WTC11 (cell line): ENCODE measurements around the gene PRR12. TPM values are rescaled to one million over a fixed set of nuclear protein-coding genes. Genes with fewer than 3 reads are reported as not detected.

ENCODE experiments used
- ATAC-seq: fragments of 200-7000 bp; cut with Tn5 transposase; 2 replicates; pipeline ENCODE4 v1.10.0; 2021; ENCODE audit warnings: mild to moderate bottlenecking, moderate library complexity
- CTCF ChIA-PET: fragments of 300-600 bp; sonication (Branson Sonifier 250); formaldehyde crosslinking; loops from one replicate; lab custom pipeline; 2021; ENCODE audit warnings: antibody characterized with exemption; lab: Charles Lee
- POLR2A ChIA-PET: fragments of 350-600 bp; sonication (Branson Sonifier 250); formaldehyde crosslinking; loops from one replicate; lab custom pipeline; 2021; ENCODE audit warnings: antibody characterized with exemption; lab: Charles Lee
- DNase-seq: peaks from one replicate; pipeline ENCODE4 v3.0.0; 2021; ENCODE audit warnings: low spot score
- H3K27ac Mint-ChIP-seq: 2 replicates; pipeline ENCODE4 v1.8.0; 2021; ENCODE audit warnings: mixed read lengths
- H3K27me3 Mint-ChIP-seq: 2 replicates; pipeline ENCODE4 v1.8.0; 2021; ENCODE audit warnings: low read depth, mild to moderate bottlenecking, moderate library complexity, mixed read lengths
- H3K36me3 Mint-ChIP-seq: 2 replicates; pipeline ENCODE4 v1.8.0; 2021; ENCODE audit warnings: mixed read lengths
- H3K4me1 Mint-ChIP-seq: 2 replicates; pipeline ENCODE4 v1.8.0; 2022; ENCODE audit warnings: mixed read lengths
- H3K4me3 Mint-ChIP-seq: 2 replicates; pipeline ENCODE4 v1.8.0; 2021; ENCODE audit warnings: mild to moderate bottlenecking, moderate library complexity, mixed read lengths
- H3K9me3 Mint-ChIP-seq: 2 replicates; pipeline ENCODE4 v1.8.0; 2021; ENCODE audit warnings: mixed read lengths
- AFF4 ChIP-seq: sonication (generic); formaldehyde crosslinking; IDR thresholded peaks from 2 replicates; pipeline ENCODE4 v1.8.1; 2023; ENCODE audit warnings: mild to moderate bottlenecking, missing genetic modification reagents, borderline replicate concordance
- ELF4 ChIP-seq: sonication (generic); formaldehyde crosslinking; IDR thresholded peaks from 2 replicates; pipeline ENCODE4 v1.8.1; 2022; ENCODE audit warnings: low read depth, mild to moderate bottlenecking, moderate library complexity, missing genetic modification reagents
- ESRRA ChIP-seq: sonication (generic); formaldehyde crosslinking; IDR thresholded peaks from 2 replicates; pipeline ENCODE4 v1.8.1; 2022; ENCODE audit warnings: mild to moderate bottlenecking, missing genetic modification reagents, borderline replicate concordance
- FOXK1 ChIP-seq: sonication (generic); formaldehyde crosslinking; IDR thresholded peaks from 2 replicates; pipeline ENCODE4 v1.8.0; 2022; ENCODE audit warnings: mild to moderate bottlenecking, moderate library complexity, missing genetic modification reagents
- FOXP1 ChIP-seq: sonication (generic); formaldehyde crosslinking; IDR thresholded peaks from 2 replicates; pipeline ENCODE4 v1.8.0; 2022; ENCODE audit warnings: missing genetic modification reagents, mild to moderate bottlenecking, moderate library complexity, borderline replicate concordance
- GABPB1 ChIP-seq: sonication (generic); formaldehyde crosslinking; IDR thresholded peaks from 2 replicates; pipeline ENCODE4 v1.8.1; 2023; ENCODE audit warnings: mild to moderate bottlenecking, missing genetic modification reagents
- IRF1 ChIP-seq: sonication (generic); formaldehyde crosslinking; IDR thresholded peaks from 2 replicates; pipeline ENCODE4 v1.8.0; 2023; ENCODE audit warnings: missing genetic modification reagents
- KAT7 ChIP-seq: sonication (generic); formaldehyde crosslinking; IDR thresholded peaks from 2 replicates; pipeline ENCODE4 v1.8.1; 2023; ENCODE audit warnings: missing genetic modification reagents, mild to moderate bottlenecking, borderline replicate concordance
- MAX ChIP-seq: sonication (generic); formaldehyde crosslinking; IDR thresholded peaks from 2 replicates; pipeline ENCODE4 v1.8.0; 2022; ENCODE audit warnings: mild to moderate bottlenecking, missing genetic modification reagents
- MYBL2 ChIP-seq: sonication (generic); formaldehyde crosslinking; IDR thresholded peaks from 2 replicates; pipeline ENCODE4 v1.8.1; 2023; ENCODE audit warnings: mild to moderate bottlenecking, moderate library complexity, missing genetic modification reagents
- PRRX2 ChIP-seq: fragments of 250-450 bp; sonication (Bioruptor Pico); IDR thresholded peaks from 2 replicates; pipeline ENCODE4 v1.8.0; 2021; ENCODE audit warnings: mild to moderate bottlenecking
- RELA ChIP-seq: sonication (generic); formaldehyde crosslinking; IDR thresholded peaks from 2 replicates; pipeline ENCODE4 v1.8.1; 2022; ENCODE audit warnings: missing genetic modification reagents, mild to moderate bottlenecking, borderline replicate concordance
- SP1 ChIP-seq: sonication (generic); formaldehyde crosslinking; conservative IDR thresholded peaks from 2 replicates; pipeline ENCODE4 v1.8.1; 2022; ENCODE audit warnings: missing genetic modification reagents
- TEAD1 ChIP-seq: sonication (generic); formaldehyde crosslinking; IDR thresholded peaks from 2 replicates; pipeline ENCODE4 v1.8.0; 2022; ENCODE audit warnings: mild to moderate bottlenecking, missing genetic modification reagents
- USF2 ChIP-seq: sonication (generic); formaldehyde crosslinking; IDR thresholded peaks from 2 replicates; pipeline ENCODE4 v1.8.1; 2023; ENCODE audit warnings: mild to moderate bottlenecking, missing genetic modification reagents, moderate library complexity
- ZBTB43 ChIP-seq: sonication (generic); formaldehyde crosslinking; IDR thresholded peaks from 2 replicates; pipeline ENCODE4 v1.8.1; 2023; ENCODE audit warnings: mild to moderate bottlenecking, missing genetic modification reagents
- total RNA-seq: library from RNA; stranded (reverse); gene quantifications from 3 replicates; pipeline ENCODE4 v1.2.3, GENCODE V29; 2021
- TF ChIP-seq, protein P1 (sequence below): sonication (generic); formaldehyde crosslinking; conservative IDR thresholded peaks from 2 replicates; pipeline ENCODE4 v1.8.1; 2022; ENCODE audit warnings: mild to moderate bottlenecking, missing genetic modification reagents
- TF ChIP-seq, protein P2 (sequence below): sonication (generic); formaldehyde crosslinking; IDR thresholded peaks from 2 replicates; pipeline ENCODE4 v1.8.0; 2023; ENCODE audit warnings: mild to moderate bottlenecking, missing genetic modification reagents
- TF ChIP-seq, protein P3 (sequence below): sonication (generic); formaldehyde crosslinking; IDR thresholded peaks from 2 replicates; pipeline ENCODE4 v1.8.1; 2022; ENCODE audit warnings: mild to moderate bottlenecking, moderate library complexity, missing genetic modification reagents

PRR12 gene
- total RNA-seq, 1 experiment from 2014 or later, result 86.1 TPM

- TF ChIP-seq, protein P1, sequence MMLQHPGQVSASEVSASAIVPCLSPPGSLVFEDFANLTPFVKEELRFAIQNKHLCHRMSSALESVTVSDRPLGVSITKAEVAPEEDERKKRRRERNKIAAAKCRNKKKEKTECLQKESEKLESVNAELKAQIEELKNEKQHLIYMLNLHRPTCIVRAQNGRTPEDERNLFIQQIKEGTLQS (CRISPR knock-in tag), result no peak
- 0 out of 2 replicates have a peak, but pooled peaks have one; percentile 24 for TF ChIP-seq SP1 (CRISPR knock-in tag)
- TF ChIP-seq FOXK1 (CRISPR knock-in tag), result 0 out of 2 replicates have a peak, but pooled peaks have one; percentile 21
- ChIA-PET POLR2A (interaction anchor here (0.7 to 1.7 kb wide), 4 partner anchors 10 to 858 kb away, joined by 4 to 6 read pairs (median 6); partner anchors contain the start of genes NOSIP and RRAS), CTCF (interaction anchor here (0.5 to 3.6 kb wide), 45 partner anchors 9 to 291 kb away, joined by 3 to 95 read pairs (median 5); partner anchors contain the start of genes AP2A1, FCGRT, FLT3LG and NOSIP)
- Mint-ChIP-seq H3K36me3 (peaks cover 5% of the 10 kb centered on the region; the same call in 1 of the 2 replicates), H3K27me3 (no peaks in the 10 kb centered on the region), H3K4me1 (peaks cover 14% of the 10 kb centered on the region), H3K9me3 (no peaks in the 10 kb centered on the region), H3K4me3 (no peak overlapping the region), H3K27ac (peak overlapping the region; percentile 87)
- ATAC-seq (peak; percentile 73), DNase-seq (no peak)
Measured at GRCh38 chr19:49570997-49571676, 19.8 kb upstream of the PRR12 start.

GRCh38 chr19:49573009-49573408 is 18.0 kb upstream of the PRR12 start:
- DNase-seq, result no peak
- peaks cover 14% of the 10 kb centered on the region for H3K4me1 Mint-ChIP-seq
- H3K36me3 Mint-ChIP-seq, result peaks cover 8% of the 10 kb centered on the region; the same call in 1 of the 2 replicates
- H3K27me3 Mint-ChIP-seq, result no peaks in the 10 kb centered on the region; the same call in 1 of the 2 replicates
- H3K4me3 Mint-ChIP-seq, result no peak overlapping the region
- no peak for ATAC-seq
- no peaks in the 10 kb centered on the region for H3K9me3 Mint-ChIP-seq
- POLR2A ChIA-PET, result no interaction called here
- H3K27ac Mint-ChIP-seq, result peak overlapping the region; percentile 55; the same call in 1 of the 2 replicates
- CTCF ChIA-PET, result interaction anchor here (0.9 to 3.5 kb wide), 4 partner anchors 14 to 104 kb away, joined by 3 to 95 read pairs (median 4); partner anchors contain the start of gene PRMT1
- TF ChIP-seq ESRRA (CRISPR knock-in tag) (no peak), IRF1 (CRISPR knock-in tag) (no peak), MYBL2 (CRISPR knock-in tag) (no peak), ZBTB43 (no peak), RELA (CRISPR knock-in tag) (no peak), USF2 (CRISPR knock-in tag) (no peak), AFF4 (CRISPR knock-in tag) (no peak), FOXP1 (no peak), KAT7 (CRISPR knock-in tag) (no peak), TEAD1 (no peak), MAX (no peak), GABPB1 (CRISPR knock-in tag) (no peak), ELF4 (CRISPR knock-in tag) (no peak), PRRX2 (CRISPR knock-in tag) (no peak)
- TF ChIP-seq, protein P2, sequence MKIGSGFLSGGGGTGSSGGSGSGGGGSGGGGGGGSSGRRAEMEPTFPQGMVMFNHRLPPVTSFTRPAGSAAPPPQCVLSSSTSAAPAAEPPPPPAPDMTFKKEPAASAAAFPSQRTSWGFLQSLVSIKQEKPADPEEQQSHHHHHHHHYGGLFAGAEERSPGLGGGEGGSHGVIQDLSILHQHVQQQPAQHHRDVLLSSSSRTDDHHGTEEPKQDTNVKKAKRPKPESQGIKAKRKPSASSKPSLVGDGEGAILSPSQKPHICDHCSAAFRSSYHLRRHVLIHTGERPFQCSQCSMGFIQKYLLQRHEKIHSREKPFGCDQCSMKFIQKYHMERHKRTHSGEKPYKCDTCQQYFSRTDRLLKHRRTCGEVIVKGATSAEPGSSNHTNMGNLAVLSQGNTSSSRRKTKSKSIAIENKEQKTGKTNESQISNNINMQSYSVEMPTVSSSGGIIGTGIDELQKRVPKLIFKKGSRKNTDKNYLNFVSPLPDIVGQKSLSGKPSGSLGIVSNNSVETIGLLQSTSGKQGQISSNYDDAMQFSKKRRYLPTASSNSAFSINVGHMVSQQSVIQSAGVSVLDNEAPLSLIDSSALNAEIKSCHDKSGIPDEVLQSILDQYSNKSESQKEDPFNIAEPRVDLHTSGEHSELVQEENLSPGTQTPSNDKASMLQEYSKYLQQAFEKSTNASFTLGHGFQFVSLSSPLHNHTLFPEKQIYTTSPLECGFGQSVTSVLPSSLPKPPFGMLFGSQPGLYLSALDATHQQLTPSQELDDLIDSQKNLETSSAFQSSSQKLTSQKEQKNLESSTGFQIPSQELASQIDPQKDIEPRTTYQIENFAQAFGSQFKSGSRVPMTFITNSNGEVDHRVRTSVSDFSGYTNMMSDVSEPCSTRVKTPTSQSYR (CRISPR knock-in tag), result no peak
- TF ChIP-seq, protein P3, sequence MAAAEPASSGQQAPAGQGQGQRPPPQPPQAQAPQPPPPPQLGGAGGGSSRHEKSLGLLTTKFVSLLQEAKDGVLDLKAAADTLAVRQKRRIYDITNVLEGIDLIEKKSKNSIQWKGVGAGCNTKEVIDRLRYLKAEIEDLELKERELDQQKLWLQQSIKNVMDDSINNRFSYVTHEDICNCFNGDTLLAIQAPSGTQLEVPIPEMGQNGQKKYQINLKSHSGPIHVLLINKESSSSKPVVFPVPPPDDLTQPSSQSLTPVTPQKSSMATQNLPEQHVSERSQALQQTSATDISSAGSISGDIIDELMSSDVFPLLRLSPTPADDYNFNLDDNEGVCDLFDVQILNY (CRISPR knock-in tag), result no peak
